Activated B cell treated with CpG ODN at 0.5 μM for 24 hours (primary cell): ENCODE measurements around the gene C10orf71. TPM values are rescaled to one million over a fixed set of nuclear protein-coding genes. Genes with fewer than 3 reads are reported as not detected.

Experiments
- ATAC-seq: fragments of 200-7000 bp; cut with Tn5 transposase; one replicate; pipeline ENCODE4 v1.10.0; 2021; ENCODE audit warnings: low read depth, mild to moderate bottlenecking, moderate library complexity
- CTCF ChIA-PET: fragments of 350-600 bp; sonication (Branson Sonifier 250); formaldehyde crosslinking; loops from one replicate; lab custom pipeline; 2021; ENCODE audit warnings: antibody characterized with exemption; lab: Charles Lee
- POLR2A ChIA-PET: fragments of 350-600 bp; sonication (Branson Sonifier 250); formaldehyde crosslinking; loops from one replicate; lab custom pipeline; 2021; ENCODE audit warnings: antibody characterized with exemption; lab: Charles Lee
- DNase-seq: peaks from one replicate; pipeline ENCODE4 v3.0.0; 2022
- H3K27ac Mint-ChIP-seq: one replicate; pipeline ENCODE4 v1.8.0; 2020; ENCODE audit warnings: mixed read lengths
- H3K27me3 Mint-ChIP-seq: one replicate; pipeline ENCODE4 v1.8.0; 2021; ENCODE audit warnings: mixed read lengths
- H3K36me3 Mint-ChIP-seq: one replicate; pipeline ENCODE4 v1.8.0; 2021; ENCODE audit warnings: low read depth, mixed read lengths
- H3K4me1 Mint-ChIP-seq: one replicate; pipeline ENCODE4 v1.8.0; 2021; ENCODE audit warnings: mixed read lengths
- H3K4me3 Mint-ChIP-seq: one replicate; pipeline ENCODE4 v1.8.0; 2020; ENCODE audit warnings: mild to moderate bottlenecking, mixed read lengths
- H3K9me3 Mint-ChIP-seq: one replicate; pipeline ENCODE4 v1.8.0; 2020; ENCODE audit warnings: mixed read lengths
- CTCF ChIP-seq: fragments of 200-600 bp; IDR thresholded peaks from one replicate; pipeline ENCODE4 v1.8.0; 2022; ENCODE audit warnings: antibody characterized with exemption, mild to moderate bottlenecking
- intact Hi-C: fragments of 100-400 bp; cut with micrococcal nuclease; formaldehyde crosslinking; loops from one replicate; pipeline ENCODE4 v1.15.1; 2024
- total RNA-seq: library from RNA; stranded (reverse); gene quantifications from 2 replicates; pipeline ENCODE4 v1.2.3, GENCODE V29; 2022

The C10orf71 gene
- total RNA-seq, 1 donor from 2014 or later, result not detected

GRCh38 chr10:49290607-49291006 lies 8.4 kb upstream of the C10orf71 start:
- peaks cover 5% of the 10 kb centered on the region for H3K27me3 Mint-ChIP-seq
- DNase-seq, result no peak
- H3K27ac Mint-ChIP-seq, result no peak overlapping the region
- ATAC-seq, result no peak
- TF ChIP-seq CTCF, result no peak
- no peaks in the 10 kb centered on the region for H3K4me1 Mint-ChIP-seq
- ChIA-PET CTCF (no interaction called here), POLR2A (no interaction called here)
- no peaks in the 10 kb centered on the region for H3K36me3 Mint-ChIP-seq
- H3K4me3 Mint-ChIP-seq, result no peak overlapping the region
- intact Hi-C loops, result no loop called here
- H3K9me3 Mint-ChIP-seq, result no peaks in the 10 kb centered on the region

- no peak for TF ChIP-seq CTCF
- Mint-ChIP-seq H3K36me3 (no peaks in the 10 kb centered on the region), H3K27me3 (peaks cover 5% of the 10 kb centered on the region), H3K4me3 (no peak overlapping the region), H3K27ac (no peak overlapping the region), H3K9me3 (no peaks in the 10 kb centered on the region), H3K4me1 (no peaks in the 10 kb centered on the region)
- DNase-seq (no peak), ATAC-seq (no peak)
- POLR2A ChIA-PET, result no interaction called here
- intact Hi-C loops, result no loop called here
- CTCF ChIA-PET, result no interaction called here
Observed at GRCh38 chr10:49292565-49293207, 6.3 kb upstream of the C10orf71 start.

- H3K27me3 Mint-ChIP-seq, result peaks cover 5% of the 10 kb centered on the region
- H3K9me3 Mint-ChIP-seq, result no peaks in the 10 kb centered on the region
- H3K27ac Mint-ChIP-seq, result no peak overlapping the region
- ChIA-PET CTCF (no interaction called here), POLR2A (no interaction called here)
- H3K36me3 Mint-ChIP-seq, result no peaks in the 10 kb centered on the region
- H3K4me1 Mint-ChIP-seq, result no peaks in the 10 kb centered on the region
- intact Hi-C loops, result no loop called here
- ATAC-seq, result no peak
- TF ChIP-seq CTCF, result no peak
- no peak overlapping the region for H3K4me3 Mint-ChIP-seq
- DNase-seq, result no peak
Observed at GRCh38 chr10:49293208-49293603, 5.8 kb upstream of the C10orf71 start.

DNA sequence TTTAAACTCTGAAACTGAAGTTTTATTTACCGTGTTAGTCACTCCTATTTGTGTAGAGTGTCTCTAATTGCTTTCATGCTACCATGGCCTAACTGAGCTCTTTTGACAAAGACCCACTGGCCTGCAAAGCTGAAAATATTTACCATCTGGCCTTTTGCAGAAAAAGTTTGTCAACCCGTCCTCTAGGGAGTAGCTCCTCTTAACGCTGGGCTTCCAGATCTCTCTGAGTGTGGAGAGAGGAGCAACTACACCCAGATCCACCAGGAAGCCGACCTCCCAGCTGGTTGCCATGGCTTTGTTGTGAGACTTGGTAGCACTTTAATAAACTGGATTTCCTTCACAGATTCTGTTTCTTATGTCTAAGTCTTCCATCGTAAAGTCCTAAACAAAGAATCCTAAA lies 4.2 kb upstream of the C10orf71 start:
- Mint-ChIP-seq H3K9me3 (no peaks in the 10 kb centered on the region), H3K4me3 (no peak overlapping the region), H3K4me1 (peaks cover 11% of the 10 kb centered on the region), H3K36me3 (no peaks in the 10 kb centered on the region), H3K27ac (no peak overlapping the region), H3K27me3 (peaks cover 5% of the 10 kb centered on the region)
- DNase-seq (no peak), ATAC-seq (no peak)
- TF ChIP-seq CTCF, result no peak
- POLR2A ChIA-PET, result no interaction called here
- CTCF ChIA-PET, result no interaction called here
- intact Hi-C loops, result no loop called here

GRCh38 chr10:49295297-49295696 lies 3.7 kb upstream of the C10orf71 start:
- Mint-ChIP-seq H3K4me1 (peaks cover 17% of the 10 kb centered on the region), H3K4me3 (no peak overlapping the region), H3K27me3 (peaks cover 5% of the 10 kb centered on the region), H3K9me3 (no peaks in the 10 kb centered on the region), H3K27ac (no peak overlapping the region), H3K36me3 (no peaks in the 10 kb centered on the region)
- CTCF ChIA-PET, result no interaction called here
- POLR2A ChIA-PET, result no interaction called here
- ATAC-seq, result no peak
- no peak for TF ChIP-seq CTCF
- DNase-seq, result no peak
- intact Hi-C loops, result no loop called here
